GM08714 (cell line): ENCODE data around the gene CLK2.

ENCODE experiments used
- H3K4me3 ChIP-seq: fragments of 200-500 bp; sonication (Bioruptor generic); 2 replicates; pipeline ENCODE4 v1.5.1; 2014; ENCODE audit warnings: mild to moderate bottlenecking, low read length, inconsistent platforms
- ZNF274 ChIP-seq: IDR thresholded peaks from 2 replicates; pipeline ENCODE4 v1.6.1; 2012; ENCODE audit warnings: mild to moderate bottlenecking, low read depth, low read length

Gene CLK2

DNA sequence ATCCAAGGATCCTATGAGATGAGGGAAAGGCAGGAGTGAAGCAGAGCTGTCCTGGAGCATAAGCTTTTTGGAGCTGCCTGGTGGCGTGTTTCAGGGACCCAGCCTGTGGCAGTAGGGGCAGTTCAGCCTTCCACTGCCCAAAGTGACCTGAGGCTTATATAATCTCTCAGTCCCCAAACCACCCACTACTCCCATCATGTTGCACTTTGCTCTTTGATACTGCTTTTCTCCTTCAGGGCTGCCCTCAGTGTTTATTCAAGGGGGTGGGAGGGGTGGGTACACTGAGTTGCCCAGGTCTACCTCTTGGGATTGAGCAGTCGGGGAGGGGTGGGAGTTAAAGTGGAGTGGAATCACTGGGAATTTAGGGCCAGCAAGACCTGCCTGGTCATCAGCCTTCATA, 13.2 kb upstream of the CLK2 start:
- H3K4me3 ChIP-seq, result no peak overlapping the region
- TF ChIP-seq ZNF274, result no peak

DNA sequence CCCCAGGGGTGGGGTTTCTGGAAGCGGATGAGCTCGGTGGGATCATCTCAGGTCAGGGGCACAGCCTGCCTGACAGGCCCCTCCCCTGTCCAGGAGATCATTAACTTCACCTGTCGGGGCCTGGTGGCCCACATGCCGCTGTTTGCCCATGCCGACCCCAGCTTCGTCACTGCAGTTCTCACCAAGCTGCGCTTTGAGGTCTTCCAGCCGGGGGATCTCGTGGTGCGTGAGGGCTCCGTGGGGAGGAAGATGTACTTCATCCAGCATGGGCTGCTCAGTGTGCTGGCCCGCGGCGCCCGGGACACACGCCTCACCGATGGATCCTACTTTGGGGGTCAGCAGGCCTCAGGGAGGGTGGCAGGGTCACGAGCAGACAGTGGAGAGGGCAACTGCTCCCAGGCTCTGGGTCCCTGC, 12.3 kb upstream of the CLK2 start:
- no peak for TF ChIP-seq ZNF274
- H3K4me3 ChIP-seq, result no peak overlapping the region

DNA sequence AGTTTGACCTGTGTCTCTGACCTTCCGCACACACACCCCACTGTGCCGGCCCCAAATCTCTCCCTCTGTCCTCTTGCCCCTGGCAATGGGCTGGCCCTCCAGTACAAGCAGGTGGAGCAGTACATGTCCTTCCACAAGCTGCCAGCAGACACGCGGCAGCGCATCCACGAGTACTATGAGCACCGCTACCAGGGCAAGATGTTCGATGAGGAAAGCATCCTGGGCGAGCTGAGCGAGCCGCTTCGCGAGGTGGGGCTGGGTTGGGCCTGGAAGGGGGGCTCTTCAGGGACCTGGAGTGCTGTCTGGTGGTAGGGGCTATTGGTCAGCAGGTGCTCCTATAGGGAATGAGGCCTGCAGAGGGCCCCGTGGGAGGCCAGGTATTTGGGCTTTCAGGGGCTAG, 11.8 kb upstream of the CLK2 start:
- TF ChIP-seq ZNF274, result no peak
- no peak overlapping the region for H3K4me3 ChIP-seq

DNA sequence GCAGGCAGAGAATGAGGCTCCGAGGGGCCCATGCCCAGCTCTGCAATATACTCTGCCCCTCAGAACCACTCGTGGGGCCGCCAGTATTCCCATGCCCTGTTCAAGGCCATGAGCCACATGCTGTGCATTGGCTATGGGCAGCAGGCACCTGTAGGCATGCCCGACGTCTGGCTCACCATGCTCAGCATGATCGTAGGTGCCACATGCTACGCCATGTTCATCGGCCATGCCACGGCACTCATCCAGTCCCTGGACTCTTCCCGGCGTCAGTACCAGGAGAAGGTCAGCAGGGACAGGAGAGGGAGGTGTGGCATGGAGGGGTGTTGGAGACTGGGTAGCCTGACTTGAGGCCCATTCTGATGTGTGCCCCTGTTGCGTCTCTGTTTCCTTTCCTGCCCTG, 11.2 kb upstream of the CLK2 start:
- no peak overlapping the region for H3K4me3 ChIP-seq
- TF ChIP-seq ZNF274, result no peak

DNA sequence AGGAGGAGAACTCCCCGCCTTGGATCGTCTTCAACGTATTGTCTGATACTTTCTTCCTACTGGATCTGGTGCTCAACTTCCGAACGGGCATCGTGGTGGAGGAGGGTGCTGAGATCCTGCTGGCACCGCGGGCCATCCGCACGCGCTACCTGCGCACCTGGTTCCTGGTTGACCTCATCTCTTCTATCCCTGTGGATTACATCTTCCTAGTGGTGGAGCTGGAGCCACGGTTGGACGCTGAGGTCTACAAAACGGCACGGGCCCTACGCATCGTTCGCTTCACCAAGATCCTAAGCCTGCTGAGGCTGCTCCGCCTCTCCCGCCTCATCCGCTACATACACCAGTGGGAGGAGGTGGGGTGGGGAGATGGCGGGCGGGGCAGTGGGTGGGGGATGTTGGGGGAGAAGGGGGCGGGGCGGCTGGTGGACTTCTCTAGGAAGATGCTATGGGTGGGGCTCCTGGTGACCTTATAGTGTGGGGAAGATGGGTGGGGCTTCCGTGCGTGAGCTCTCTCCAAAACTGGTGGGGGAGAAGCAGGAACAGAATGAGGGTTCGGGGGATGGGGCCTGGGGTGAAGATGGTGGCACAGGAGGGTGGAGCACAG, 9.3 kb upstream of the CLK2 start:
- no peak overlapping the region for H3K4me3 ChIP-seq
- no peak for TF ChIP-seq ZNF274

DNA sequence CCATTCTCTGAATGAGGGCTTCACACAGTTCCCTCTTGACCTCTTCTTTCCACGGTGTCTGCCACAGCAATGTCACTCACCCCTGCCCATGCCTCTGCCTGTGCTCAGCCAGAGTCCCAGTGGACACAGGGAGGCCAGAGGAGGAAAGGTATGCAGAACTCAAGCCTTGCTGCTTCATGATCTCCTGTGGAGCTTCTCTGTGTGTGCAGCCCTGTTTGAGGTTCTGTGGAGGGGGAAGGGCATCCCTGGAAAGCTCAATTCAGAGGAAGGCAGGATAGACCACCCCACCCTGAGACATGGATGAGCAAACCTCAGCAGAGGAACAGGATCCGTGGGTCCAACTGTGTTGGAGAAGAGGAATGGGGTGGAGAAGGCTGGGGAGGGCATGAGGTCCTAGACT, 6.0 kb upstream of the CLK2 start:
- no peak overlapping the region for H3K4me3 ChIP-seq
- no peak for TF ChIP-seq ZNF274

DNA sequence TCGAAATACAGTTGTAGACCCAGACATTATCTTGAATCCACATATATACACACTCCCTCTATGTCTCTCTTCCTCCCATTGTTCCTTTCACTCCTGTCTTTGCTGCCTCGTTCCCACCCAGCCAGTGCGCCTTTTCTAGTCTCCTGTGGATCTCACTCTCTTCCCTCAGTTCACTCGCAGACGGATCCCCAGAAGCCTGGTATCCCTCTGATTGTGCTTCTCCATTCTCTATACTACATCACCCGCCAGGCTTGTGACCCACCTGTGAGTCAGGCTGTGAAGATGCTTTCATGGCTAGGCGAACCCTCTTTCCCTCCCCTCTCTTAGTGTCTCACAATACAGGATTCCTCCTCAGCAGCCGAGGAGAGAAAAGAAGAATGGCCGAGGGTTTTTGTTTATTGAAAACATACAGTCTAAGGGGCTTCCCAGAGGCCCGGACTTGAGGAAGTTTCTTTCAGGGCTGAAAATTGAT, 5.4 kb upstream of the CLK2 start:
- no peak overlapping the region for H3K4me3 ChIP-seq
- no peak for TF ChIP-seq ZNF274

DNA sequence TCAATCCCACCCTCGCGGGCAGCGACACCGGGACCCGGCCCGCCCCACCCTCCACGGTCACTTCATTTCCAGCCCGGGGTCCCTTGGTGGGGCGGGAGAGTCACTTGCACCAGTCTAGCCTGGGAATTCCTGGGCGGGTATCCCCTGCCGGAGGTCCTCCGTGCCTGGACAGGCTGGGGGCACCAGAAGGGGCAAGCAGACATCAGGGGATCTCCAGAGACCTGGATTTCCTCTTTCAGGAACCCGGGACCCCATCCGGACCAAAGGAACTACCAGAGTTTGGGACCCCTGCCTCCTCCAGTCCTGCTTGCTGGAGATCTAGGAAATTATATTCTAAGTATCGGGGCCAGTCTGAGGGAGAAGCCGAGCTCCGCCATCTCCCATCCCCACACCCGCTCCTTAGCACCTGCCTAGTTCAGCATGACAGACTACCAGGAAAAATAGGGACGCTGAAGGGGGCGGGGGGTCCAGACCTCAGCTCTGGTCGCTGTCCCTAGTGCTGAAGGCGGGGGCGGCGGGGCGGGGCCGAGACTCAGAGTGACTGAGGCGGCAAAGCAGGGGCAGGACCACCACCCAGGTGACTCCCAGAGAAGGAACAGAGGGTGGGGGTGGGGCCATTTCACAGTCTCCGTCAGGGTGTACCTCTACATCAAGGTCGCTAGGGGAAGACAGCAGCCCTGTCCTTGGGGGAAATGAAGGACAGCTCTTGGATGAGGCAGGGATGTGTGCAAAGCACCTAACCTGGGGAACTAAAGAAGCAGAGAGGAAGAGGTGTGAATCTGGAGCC, 4.8 kb upstream of the CLK2 start:
- peak overlapping the region; percentile 72 for H3K4me3 ChIP-seq
- TF ChIP-seq ZNF274, result no peak

DNA sequence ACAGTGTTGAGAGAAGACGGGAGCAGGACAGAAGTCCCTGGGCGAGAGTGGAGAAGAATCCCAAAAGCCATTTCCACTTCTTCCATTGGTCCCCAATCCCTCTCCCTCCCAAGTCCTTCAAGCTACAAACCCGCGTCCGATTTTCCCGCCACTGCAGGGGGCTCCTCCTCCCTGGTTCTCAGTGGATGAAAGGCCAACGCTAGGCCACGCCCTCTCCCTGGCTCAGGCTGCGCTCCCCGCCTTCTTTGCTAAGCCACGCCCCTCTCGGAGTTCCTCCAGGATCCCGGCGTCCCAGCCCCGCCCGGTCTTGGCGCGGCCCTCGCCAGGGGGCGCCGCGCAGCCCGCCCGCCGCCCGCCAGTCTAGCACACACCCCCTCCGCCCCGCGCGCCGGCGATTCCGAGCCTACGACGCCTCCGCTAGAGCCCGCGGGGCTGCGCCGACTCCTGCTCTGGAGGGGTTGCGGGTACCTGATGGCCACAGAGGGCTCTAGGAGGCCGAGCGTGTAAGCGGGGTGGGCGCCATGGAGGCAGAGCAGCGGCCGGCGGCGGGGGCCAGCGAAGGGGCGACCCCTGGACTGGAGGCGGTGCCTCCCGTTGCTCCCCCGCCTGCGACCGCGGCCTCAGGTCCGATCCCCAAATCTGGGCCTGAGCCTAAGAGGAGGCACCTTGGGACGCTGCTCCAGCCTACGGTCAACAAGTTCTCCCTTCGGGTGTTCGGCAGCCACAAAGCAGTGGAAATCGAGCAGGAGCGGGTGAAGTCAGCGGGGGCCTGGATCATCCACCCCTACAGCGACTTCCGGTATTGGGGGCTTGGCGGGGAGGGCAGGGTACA, 4.0 kb upstream of the CLK2 start, which contains the start of gene HCN3:
HCN3 (plus strand) TSS at position 394 of the 832 bp plus-strand sequence; CDS start at position 522, 128 bp downstream.
- H3K4me3 ChIP-seq, result peak within 1 kb of the TSS; percentile 72
- no peak for TF ChIP-seq ZNF274

DNA sequence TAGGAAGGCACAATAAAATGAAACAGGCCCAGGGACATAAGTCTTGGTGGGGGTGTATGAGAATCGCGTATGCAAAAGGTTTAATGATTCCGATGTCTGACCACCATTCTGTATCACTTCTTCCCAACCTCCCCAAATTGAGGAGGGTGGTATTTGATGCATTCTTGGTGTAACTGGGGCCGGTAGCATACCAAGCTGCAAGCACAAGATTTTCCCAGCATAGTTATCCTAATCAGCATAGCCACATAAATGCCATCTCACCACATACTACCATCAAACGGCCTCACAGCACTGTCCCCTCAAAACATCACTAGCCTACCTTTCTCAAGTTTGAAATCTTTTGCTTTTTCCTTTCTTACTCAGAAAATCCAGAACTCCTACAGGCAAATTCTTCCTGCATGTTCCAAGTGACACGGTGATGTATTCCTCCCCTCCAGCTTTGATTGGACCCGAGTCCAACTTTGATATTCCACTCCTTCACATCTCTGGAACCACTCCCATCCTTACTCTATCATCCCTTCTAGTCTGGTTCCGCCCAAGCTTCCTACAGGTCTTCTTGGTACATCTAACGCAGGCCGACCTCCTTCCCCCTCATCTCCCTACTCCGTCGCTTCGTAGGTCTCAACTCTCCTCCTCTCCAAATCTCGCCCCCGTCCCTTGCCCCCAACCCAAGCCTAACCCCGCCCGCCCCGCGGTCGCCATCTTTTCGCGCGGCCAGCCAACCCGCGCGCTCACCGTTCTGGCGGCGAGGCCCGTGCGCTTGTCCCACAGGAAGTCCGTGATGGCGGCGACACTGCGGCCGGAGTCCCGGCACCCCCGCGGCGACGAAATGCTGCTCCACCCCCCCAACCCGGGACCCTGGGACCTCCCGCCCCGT, 600 bp downstream of the CLK2 start:
- peak overlapping the region; percentile 98 for H3K4me3 ChIP-seq
- TF ChIP-seq ZNF274, result no peak

DNA sequence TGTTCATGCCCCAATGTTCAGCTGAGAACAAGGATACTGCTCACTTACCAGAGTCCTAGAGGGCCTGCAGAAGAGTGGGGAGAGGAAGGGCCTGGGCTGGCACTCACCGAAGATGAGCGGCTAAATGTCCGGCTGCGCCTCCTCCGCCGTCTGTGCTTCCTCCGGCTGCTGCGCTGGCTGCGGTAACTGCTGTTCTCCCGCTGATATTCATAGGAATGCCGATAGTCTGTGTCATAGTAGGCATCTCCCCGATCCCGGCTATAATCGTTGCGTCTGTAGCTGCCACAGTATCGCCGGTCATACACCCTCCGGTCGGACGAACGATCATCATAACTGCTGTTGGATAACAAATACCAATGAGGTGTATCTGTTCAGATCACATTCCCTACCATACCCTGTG, 3.9 kb downstream of the CLK2 start:
- no peak overlapping the region for H3K4me3 ChIP-seq
- TF ChIP-seq ZNF274, result no peak

DNA sequence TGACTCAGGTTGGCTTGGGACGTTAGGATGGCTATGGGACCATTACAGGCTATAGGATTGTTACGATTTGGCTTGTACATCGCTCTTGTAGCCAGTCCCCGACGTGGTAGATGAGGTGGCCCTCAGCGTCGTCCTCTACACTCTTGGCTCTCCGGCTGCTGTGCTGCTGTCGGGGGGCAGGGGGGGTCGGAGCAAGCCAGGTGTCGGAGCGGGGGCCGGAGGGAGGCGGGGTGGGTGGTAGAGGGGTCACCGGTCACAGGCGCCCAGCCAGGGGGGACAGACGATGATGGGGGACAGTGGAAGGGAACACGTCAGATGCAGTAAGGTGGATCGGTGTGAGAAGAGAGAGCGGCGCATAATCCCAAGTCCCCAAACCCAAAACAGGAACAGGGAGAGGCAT, 4.7 kb downstream of the CLK2 start:
- no peak for TF ChIP-seq ZNF274
- H3K4me3 ChIP-seq, result no peak overlapping the region

DNA sequence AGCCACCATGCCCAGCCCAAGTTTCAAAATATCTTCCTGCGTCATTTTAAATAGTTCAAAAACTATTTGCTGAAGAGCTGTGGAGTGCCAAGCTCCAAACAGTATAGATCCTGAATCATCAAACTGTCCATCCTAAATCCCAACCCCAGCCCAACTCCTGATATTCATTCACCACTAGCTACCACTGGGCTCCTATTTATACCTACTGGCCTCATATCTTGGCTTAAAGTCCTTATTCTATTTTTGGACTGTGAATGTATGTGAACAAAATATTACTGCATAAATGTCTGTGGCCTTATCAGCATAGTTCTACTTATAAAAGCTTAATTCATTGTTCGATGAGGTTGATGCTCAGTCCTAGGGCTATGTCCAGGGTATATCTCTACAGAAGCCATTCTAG, 5.9 kb downstream of the CLK2 start:
- no peak overlapping the region for H3K4me3 ChIP-seq
- no peak for TF ChIP-seq ZNF274

DNA sequence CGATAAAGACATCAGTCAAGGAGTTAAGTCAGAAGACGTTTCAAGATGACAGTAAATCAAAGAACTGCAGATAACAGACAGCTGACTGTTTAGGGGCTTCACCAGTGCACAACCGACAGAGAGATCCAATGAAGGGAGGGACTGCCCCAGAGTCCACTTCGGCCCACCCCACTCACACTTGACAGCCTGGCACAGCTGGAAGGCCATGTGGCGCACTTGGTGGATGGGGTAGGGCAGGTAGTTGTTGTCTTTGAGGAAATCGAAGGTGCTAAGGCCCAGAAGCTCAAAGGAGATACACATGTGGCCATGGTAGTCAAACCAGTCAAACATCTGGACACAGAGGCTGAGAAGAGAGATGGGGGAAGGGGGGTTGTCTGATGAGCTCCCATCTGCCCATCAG, 6.8 kb downstream of the CLK2 start:
- TF ChIP-seq ZNF274, result no peak
- H3K4me3 ChIP-seq, result no peak overlapping the region
